Measurements from ENCODE around the gene FGFBP1. TPM values are rescaled to one million over a fixed set of nuclear protein-coding genes. Genes with fewer than 3 reads are reported as not detected.

Gene FGFBP1
- total and polyA plus RNA-seq, 11 donors = 1.1 TPM; not detected in 10

DNA sequence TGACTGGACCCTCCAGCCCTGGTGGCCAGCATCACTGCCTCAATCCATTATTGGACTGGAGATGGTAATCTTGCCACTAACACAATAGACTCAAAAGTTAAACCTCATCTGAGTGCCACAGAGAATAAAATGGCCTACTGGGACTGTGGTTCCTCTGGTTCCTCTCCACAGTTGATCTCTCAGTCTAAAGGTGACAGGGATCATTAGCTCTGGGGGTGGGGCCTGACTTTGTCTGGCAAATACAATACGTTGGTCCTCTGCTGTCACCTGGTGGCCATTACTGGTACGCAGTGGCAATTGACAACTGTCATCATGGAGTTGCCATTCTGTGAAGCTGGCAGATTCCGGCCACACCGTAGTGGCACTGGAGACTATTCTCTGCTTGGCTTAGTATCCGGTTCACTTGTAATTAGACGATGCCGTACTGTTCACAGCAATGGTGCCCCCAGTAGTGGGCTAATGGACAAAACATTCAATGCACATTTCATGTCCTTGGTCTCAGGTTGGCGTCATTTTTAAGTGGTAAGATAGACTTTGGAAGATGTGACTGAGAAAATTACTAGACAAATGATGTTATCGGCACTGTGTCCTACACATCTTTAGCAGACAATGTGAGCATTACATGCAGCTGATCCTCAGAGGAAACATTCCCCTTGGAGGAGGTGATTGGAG is 17.8 kb upstream of the FGFBP1 start:
- peak; percentile 60 to 83 (median 72) for DNase-seq
- ATAC-seq = peak in 3 of 4 donors; percentile 85 to 92 (median 86)
- no peak overlapping the region for H3K4me3 ChIP-seq
- TF ChIP-seq POLR2A (IDR thresholded peaks at IDR 0.05) = no peak
- TF ChIP-seq, protein P1, sequence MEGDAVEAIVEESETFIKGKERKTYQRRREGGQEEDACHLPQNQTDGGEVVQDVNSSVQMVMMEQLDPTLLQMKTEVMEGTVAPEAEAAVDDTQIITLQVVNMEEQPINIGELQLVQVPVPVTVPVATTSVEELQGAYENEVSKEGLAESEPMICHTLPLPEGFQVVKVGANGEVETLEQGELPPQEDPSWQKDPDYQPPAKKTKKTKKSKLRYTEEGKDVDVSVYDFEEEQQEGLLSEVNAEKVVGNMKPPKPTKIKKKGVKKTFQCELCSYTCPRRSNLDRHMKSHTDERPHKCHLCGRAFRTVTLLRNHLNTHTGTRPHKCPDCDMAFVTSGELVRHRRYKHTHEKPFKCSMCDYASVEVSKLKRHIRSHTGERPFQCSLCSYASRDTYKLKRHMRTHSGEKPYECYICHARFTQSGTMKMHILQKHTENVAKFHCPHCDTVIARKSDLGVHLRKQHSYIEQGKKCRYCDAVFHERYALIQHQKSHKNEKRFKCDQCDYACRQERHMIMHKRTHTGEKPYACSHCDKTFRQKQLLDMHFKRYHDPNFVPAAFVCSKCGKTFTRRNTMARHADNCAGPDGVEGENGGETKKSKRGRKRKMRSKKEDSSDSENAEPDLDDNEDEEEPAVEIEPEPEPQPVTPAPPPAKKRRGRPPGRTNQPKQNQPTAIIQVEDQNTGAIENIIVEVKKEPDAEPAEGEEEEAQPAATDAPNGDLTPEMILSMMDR (IDR thresholded peaks at IDR 0.05) = peak; percentile 82 to 93 (median 86)
- H3K27ac ChIP-seq = no peak overlapping the region
- H3K36me3 ChIP-seq = no peaks in the 10 kb centered on the region
- intact Hi-C loops (cut with DNase I) = loop anchor here (1.0 to 5.0 kb wide), 15 partner anchors 73 to 479 kb away; no protein-coding TSS in a partner anchor
- H3K4me1 ChIP-seq = peaks cover 0 to 4% (median 0%) of the 10 kb centered on the region in 12 donors
- H3K27me3 ChIP-seq = no peaks in the 10 kb centered on the region
- H3K9me3 ChIP-seq = no peaks in the 10 kb centered on the region
- WGBS, 4 donors = 46 to 51% (median 48%) methylated on average over 9 of the region's 9 CpGs

DNA sequence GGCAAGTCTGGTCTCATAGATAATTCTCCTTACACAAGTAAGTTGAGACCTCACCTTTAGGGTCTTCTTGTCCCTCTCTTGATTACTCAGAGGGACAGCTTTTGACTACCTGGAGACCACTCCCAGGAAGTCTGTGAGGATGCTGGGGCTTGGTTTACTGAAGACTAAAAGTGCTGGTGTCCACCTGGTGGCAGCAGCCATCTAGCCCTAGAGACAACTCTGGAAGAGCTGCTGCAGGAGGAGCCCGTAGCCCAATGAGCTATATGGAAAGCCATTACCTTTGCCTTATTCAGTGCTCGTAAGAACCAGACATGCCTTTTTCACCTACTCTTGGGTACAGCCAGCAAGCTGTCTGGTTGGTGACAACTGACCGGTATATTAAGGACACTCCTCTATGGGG is 17.1 kb upstream of the FGFBP1 start:
- peaks cover 0 to under 1% (median 0%) of the 10 kb centered on the region in 12 donors for H3K4me1 ChIP-seq

DNA sequence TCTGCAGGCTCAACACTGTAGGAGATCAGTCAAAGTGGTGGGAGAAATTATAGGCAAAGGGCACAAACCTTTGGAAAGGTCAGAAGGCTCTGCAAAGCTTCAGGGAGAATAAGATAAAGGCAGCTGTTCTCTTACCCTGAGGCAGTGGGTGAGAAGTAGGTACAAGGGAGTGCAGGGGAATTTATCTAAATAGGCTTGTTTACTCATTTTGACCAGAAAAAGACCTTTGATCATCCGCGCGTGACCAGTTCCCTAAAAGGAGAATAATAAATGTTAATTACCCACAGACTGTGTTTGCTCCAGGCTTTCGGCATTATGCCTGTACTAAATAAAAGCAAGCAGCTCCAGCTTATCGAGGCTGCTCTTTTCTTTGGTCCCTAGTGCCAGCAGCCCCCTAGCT is 15.1 kb upstream of the FGFBP1 start:
- WGBS, 4 donors = 93 to 96% (median 94%) methylated on average over 5 of the region's 5 CpGs
- ATAC-seq = no peak
- intact Hi-C loops (cut with DNase I) = loop anchor here in 1 of 10 donors (2.0 kb wide), 1 partner anchor 143 kb away; no protein-coding TSS in a partner anchor
- Histone ChIP-seq H3K36me3 (no peaks in the 10 kb centered on the region), H3K27ac (no peak overlapping the region), H3K4me3 (no peak overlapping the region), H3K27me3 (no peaks in the 10 kb centered on the region), H3K9me3 (no peaks in the 10 kb centered on the region), H3K4me1 (no peaks in the 10 kb centered on the region)
- TF ChIP-seq POLR2A (IDR thresholded peaks at IDR 0.05) = no peak
- TF ChIP-seq, protein P1 (IDR thresholded peaks at IDR 0.05) = no peak
- no peak for DNase-seq

More for the DNA sequence above, 17.1 kb upstream of the FGFBP1 start:
- TF ChIP-seq POLR2A (IDR thresholded peaks at IDR 0.05) = no peak
- TF ChIP-seq, protein P1 (IDR thresholded peaks at IDR 0.05) = no peak
- 82 to 100% (median 89%) methylated on average over 1 to 3 of the region's 3 CpGs for WGBS, 4 donors
- DNase-seq (no peak), ATAC-seq (peak in 1 of 4 donors; percentile 18)
- Histone ChIP-seq H3K27me3 (no peaks in the 10 kb centered on the region), H3K27ac (no peak overlapping the region), H3K36me3 (no peaks in the 10 kb centered on the region), H3K9me3 (no peaks in the 10 kb centered on the region), H3K4me3 (no peak overlapping the region)
- intact Hi-C loops (cut with DNase I) = loop anchor here (1.0 to 5.0 kb wide), 16 partner anchors 72 to 478 kb away; no protein-coding TSS in a partner anchor

DNA sequence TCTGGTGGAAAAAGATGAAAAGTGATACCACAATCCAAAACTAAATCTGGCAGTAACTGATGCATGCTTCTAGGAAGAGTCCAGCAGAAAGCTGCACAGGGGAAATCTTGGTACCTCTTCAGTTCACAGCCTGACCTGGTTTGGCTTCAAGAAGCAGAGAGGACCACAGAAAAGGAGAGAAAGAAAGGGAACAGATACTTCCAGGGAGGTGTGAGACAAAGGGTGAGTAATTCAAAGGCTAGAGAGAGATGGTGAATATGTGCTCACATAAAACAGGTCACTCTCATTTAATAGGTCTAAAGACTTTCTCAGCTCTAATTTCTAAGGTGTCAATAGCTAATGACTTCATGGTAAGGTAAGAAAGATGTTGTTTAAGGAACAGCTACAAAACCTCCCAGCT is 13.2 kb upstream of the FGFBP1 start:
- no peak for DNase-seq
- intact Hi-C loops (cut with DNase I) = no loop called here

More for the DNA sequence above, 13.2 kb upstream of the FGFBP1 start:
- no peaks in the 10 kb centered on the region for H3K27me3 ChIP-seq
- H3K36me3 ChIP-seq = no peaks in the 10 kb centered on the region
- no peaks in the 10 kb centered on the region for H3K9me3 ChIP-seq
- no peaks in the 10 kb centered on the region for H3K4me1 ChIP-seq
- no peak overlapping the region for H3K27ac ChIP-seq
- no peak for ATAC-seq
- TF ChIP-seq, protein P1 (IDR thresholded peaks at IDR 0.05) = no peak
- no peak for TF ChIP-seq POLR2A (IDR thresholded peaks at IDR 0.05)
- H3K4me3 ChIP-seq = no peak overlapping the region
